Sigmoid colon (tissue), 7 donors: ENCODE data around the gene SLC6A8. TPM values are rescaled to one million over a fixed set of nuclear protein-coding genes. Genes with fewer than 3 reads are reported as not detected.

ENCODE experiments used
- DNase-seq: peaks from one replicate; pipeline ENCODE4 v3.0.0-alpha.2; 2019
- H3K27ac ChIP-seq, 4 donors: fragments of 200-600 bp; sonication (generic); one replicate each; pipeline ENCODE4 v1.5.1; 2016 to 2019; ENCODE audit warnings: mild to moderate bottlenecking in 1 of 4
- H3K27me3 ChIP-seq, 3 donors: fragments of 200-600 bp; sonication (generic); one replicate each; pipeline ENCODE4 v1.5.1; 2019; ENCODE audit warnings: mild to moderate bottlenecking in 1 of 3
- H3K36me3 ChIP-seq, 4 donors: fragments of 200-600 bp; sonication (generic); one replicate each; pipeline ENCODE4 v1.5.1; 2016 to 2019
- H3K4me1 ChIP-seq, 4 donors: fragments of 200-600 bp; sonication (generic); one replicate each; pipeline ENCODE4 v1.5.1; 2017 to 2019
- H3K4me3 ChIP-seq, 4 donors: fragments of 200-600 bp; sonication (generic); one replicate each; pipeline ENCODE4 v1.5.1; 2017 to 2019; ENCODE audit warnings: mild to moderate bottlenecking in 2 of 4, moderate library complexity in 1 of 4
- H3K9me3 ChIP-seq, 4 donors: fragments of 200-600 bp in 3 of 4; sonication (generic) in 3 of 4; one replicate each; pipeline versions ENCODE4 v1.5.1 to v1.6.1; 2013 to 2019
- EP300 ChIP-seq, 4 donors: sonication (generic); formaldehyde crosslinking; IDR thresholded peaks; one replicate each; pipeline ENCODE4 v1.6.1; 2017; ENCODE audit warnings: antibody characterized with exemption in 4 of 4
- POLR2A ChIP-seq, 2 donors: fragments of 450-650 bp; IDR thresholded peaks; one replicate each; pipeline ENCODE4 v1.6.1; 2016; ENCODE audit warnings: antibody characterized with exemption in 2 of 2, mild to moderate bottlenecking in 2 of 2, moderate library complexity in 2 of 2
- POLR2AphosphoS5 ChIP-seq, 4 donors: sonication (generic); formaldehyde crosslinking; IDR thresholded peaks; one replicate each; pipeline ENCODE4 v1.6.1; 2017; ENCODE audit warnings: antibody characterized with exemption in 4 of 4
- WGBS, 2 donors: extraction: QIAGEN DNeasy Blood & Tissue Kit; methylation state at CpG; one replicate each; pipeline ENCODE4 v1.1.7; 2013; 5-methylcytosine and 5-hydroxymethylcytosine counted together
- intact Hi-C: fragments of 100-400 bp; cut with DNase I; formaldehyde crosslinking; loops from one replicate; pipeline ENCODE4 v1.15.1; 2023
- polyA plus RNA-seq, 3 donors: library from polyadenylated mRNA; stranded (reverse); fragments of 200-250 nt; gene quantifications; one replicate each; pipeline ENCODE4 v1.2.3, GENCODE V29; 2013
- total RNA-seq, 4 donors: library from RNA; depleted of rRNA; stranded (reverse); fragments of >200 nt; gene quantifications; one replicate each; pipeline ENCODE4 v1.1.0, GENCODE V29; 2016
- TF ChIP-seq, protein P1 (sequence below), 4 experiments: fragments of 450-650 bp in 3 of 4; fragments of 200-600 bp in 1 of 4; IDR thresholded peaks; one replicate each; pipeline ENCODE4 v1.5.1; 2016 to 2019; ENCODE audit warnings: antibody characterized with exemption in 4 of 4, mild to moderate bottlenecking in 3 of 4, moderate library complexity in 2 of 4
- donor health status: healthy with polysubstance abuse.
- donor health status: Bipolar disorder and iron deficiency.
- donor health status: healthy.

SLC6A8 gene
- total and polyA plus RNA-seq, 7 donors, result 31.9 to 158 (median 60.7) TPM

DNA sequence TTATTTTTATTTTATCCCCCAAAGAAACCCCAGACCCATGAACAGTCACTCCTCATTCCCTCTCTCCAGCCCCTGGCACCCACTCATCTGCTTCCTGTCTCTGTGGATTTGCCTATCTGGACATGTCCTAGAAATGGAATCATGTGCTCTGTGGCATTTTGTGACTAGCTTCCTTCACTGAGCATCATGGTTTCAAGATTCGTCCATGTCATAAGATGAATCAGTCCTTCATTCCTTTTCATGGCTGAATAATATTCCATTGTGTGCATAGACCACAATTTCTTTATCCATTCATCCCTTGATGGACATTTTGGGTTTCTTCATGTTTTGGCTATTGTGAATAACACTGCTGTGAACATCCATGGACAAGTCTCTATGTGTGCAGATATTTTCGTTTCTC lies 47.1 kb downstream of the SLC6A8 start:
- DNase-seq, result no peak
- Histone ChIP-seq H3K4me1 (no peaks in the 10 kb centered on the region), H3K36me3 (peaks cover 0 to 19% (median 8%) of the 10 kb centered on the region in 4 donors), H3K9me3 (no peaks in the 10 kb centered on the region), H3K27me3 (no peaks in the 10 kb centered on the region), H3K4me3 (no peak overlapping the region), H3K27ac (no peak overlapping the region)
- intact Hi-C loops, result no loop called here
- TF ChIP-seq POLR2AphosphoS5 (IDR thresholded peaks at IDR 0.05), result no peak
- TF ChIP-seq POLR2A (IDR thresholded peaks at IDR 0.05), result no peak
- TF ChIP-seq, protein P1, sequence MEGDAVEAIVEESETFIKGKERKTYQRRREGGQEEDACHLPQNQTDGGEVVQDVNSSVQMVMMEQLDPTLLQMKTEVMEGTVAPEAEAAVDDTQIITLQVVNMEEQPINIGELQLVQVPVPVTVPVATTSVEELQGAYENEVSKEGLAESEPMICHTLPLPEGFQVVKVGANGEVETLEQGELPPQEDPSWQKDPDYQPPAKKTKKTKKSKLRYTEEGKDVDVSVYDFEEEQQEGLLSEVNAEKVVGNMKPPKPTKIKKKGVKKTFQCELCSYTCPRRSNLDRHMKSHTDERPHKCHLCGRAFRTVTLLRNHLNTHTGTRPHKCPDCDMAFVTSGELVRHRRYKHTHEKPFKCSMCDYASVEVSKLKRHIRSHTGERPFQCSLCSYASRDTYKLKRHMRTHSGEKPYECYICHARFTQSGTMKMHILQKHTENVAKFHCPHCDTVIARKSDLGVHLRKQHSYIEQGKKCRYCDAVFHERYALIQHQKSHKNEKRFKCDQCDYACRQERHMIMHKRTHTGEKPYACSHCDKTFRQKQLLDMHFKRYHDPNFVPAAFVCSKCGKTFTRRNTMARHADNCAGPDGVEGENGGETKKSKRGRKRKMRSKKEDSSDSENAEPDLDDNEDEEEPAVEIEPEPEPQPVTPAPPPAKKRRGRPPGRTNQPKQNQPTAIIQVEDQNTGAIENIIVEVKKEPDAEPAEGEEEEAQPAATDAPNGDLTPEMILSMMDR (IDR thresholded peaks at IDR 0.05), result no peak
- TF ChIP-seq EP300 (IDR thresholded peaks at IDR 0.05), result no peak
- WGBS, 2 donors, result 90 to 92% methylated on average over 2 of the region's 2 CpGs

DNA sequence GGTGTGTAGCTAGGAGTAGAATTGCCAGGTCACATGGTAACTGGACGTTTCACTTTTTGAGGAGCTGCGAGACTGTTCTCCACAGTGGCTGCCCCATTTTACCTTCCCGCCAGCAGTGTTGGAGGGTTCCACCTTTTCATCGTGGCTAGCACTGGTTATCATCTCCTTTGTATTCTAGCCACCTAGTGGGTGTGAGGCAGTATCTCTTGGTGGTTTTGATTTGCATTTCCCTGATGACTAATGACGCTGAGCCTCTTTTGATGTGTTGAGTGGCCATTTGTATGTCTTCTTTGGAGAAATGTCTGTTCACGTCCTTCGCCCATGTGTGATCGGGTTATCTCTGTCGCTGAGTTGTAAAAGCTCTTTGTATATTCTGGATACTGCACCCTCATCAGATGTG lies 47.5 kb downstream of the SLC6A8 start:
- H3K4me3 ChIP-seq, result no peak overlapping the region
- WGBS, 2 donors, result 76 to 83% methylated on average over 9 of the region's 9 CpGs
- no peaks in the 10 kb centered on the region for H3K9me3 ChIP-seq
- no peaks in the 10 kb centered on the region for H3K27me3 ChIP-seq
- H3K4me1 ChIP-seq, result no peaks in the 10 kb centered on the region
- intact Hi-C loops, result no loop called here
- DNase-seq, result no peak
- TF ChIP-seq POLR2AphosphoS5 (IDR thresholded peaks at IDR 0.05), result no peak
- no peak for TF ChIP-seq EP300 (IDR thresholded peaks at IDR 0.05)
- no peak for TF ChIP-seq POLR2A (IDR thresholded peaks at IDR 0.05)
- TF ChIP-seq, protein P1 (IDR thresholded peaks at IDR 0.05), result no peak
- H3K36me3 ChIP-seq, result peaks cover 0 to 19% (median 6%) of the 10 kb centered on the region in 4 donors
- no peak overlapping the region for H3K27ac ChIP-seq

DNA sequence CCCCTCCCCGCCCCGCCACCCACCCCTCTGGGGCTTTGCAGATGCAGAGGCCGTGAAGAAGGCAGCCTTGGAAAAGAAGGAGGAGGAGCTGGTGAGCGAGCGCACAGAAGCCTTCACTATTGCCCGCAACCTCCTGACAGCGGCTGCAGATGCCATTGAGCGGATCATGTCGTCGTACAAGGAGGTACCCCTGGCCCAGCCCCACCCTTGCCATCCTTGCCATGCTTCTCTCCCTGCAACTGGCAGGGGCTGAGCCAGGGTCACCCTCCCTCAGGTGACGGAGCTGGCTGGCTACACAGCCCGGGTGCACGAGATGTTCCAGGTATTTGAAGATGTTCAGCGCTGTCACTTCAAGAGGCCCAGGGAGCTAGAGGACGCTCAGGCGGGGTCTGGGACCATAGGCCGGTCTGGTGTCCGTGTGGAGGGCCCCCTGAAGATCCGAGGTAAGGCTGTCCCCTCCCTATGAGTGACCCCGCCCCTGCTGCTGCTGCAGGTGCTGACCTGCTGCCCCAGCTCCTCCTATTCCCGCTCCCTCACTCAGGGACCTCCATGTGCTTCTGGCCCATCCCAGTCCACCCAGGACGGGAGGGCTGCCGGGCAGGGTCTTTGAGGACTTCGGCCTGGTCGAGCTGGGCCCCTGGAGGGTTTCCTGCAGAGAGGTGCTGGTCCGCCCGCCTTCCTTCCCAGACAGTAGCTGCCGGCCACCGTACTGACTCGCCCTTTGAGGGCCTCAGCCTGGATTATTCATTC lies 48.5 kb downstream of the SLC6A8 start:
- peaks cover 0 to 23% (median 6%) of the 10 kb centered on the region in 4 donors for H3K36me3 ChIP-seq
- H3K4me1 ChIP-seq, result no peaks in the 10 kb centered on the region
- H3K27me3 ChIP-seq, result no peaks in the 10 kb centered on the region
- intact Hi-C loops, result no loop called here
- no peak for TF ChIP-seq EP300 (IDR thresholded peaks at IDR 0.05)
- TF ChIP-seq POLR2A (IDR thresholded peaks at IDR 0.05), result no peak
- TF ChIP-seq, protein P1 (IDR thresholded peaks at IDR 0.05), result no peak
- no peak for TF ChIP-seq POLR2AphosphoS5 (IDR thresholded peaks at IDR 0.05)
- no peaks in the 10 kb centered on the region for H3K9me3 ChIP-seq
- 85 to 90% methylated on average over 30 of the region's 30 CpGs for WGBS, 2 donors
- DNase-seq, result no peak
- H3K4me3 ChIP-seq, result no peak overlapping the region
- no peak overlapping the region for H3K27ac ChIP-seq

DNA sequence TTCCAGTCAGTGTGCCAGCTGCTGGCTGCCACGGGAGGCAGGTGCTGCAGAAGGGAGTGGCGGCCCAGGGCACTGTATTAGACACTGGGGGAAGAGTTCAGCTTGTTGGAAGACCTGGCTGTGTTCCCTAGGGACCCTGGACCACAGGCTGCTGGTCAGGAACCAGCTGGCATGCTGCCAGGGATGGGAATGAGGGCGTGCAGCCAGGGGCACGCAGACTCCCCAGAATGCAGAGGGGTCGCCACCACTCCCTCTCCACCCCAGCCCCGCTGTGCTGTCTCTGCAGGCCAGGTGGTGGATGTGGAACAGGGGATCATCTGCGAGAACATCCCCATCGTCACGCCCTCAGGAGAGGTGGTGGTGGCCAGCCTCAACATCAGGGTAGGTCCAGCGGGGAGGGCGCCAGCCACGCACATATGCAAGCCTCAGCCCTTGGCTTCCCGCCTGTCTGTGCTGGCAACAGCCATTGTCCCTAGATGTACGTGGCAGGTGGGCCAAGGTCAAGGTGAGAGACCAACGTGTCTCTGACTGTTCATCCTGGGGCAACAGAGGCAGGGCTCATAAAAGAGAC lies 49.2 kb downstream of the SLC6A8 start:
- no peaks in the 10 kb centered on the region for H3K4me1 ChIP-seq
- no peaks in the 10 kb centered on the region for H3K9me3 ChIP-seq
- 67 to 88% methylated on average over 15 of the region's 15 CpGs for whole genome bisulfite sequencing, 2 donors
- DNase-seq, result no peak
- no peak overlapping the region for H3K27ac ChIP-seq
- H3K4me3 ChIP-seq, result no peak overlapping the region
- TF ChIP-seq POLR2A (IDR thresholded peaks at IDR 0.05) (no peak), POLR2AphosphoS5 (IDR thresholded peaks at IDR 0.05) (no peak)
- intact Hi-C loops, result no loop called here
- no peaks in the 10 kb centered on the region for H3K27me3 ChIP-seq
- peaks cover 0 to 23% (median 6%) of the 10 kb centered on the region in 4 donors for H3K36me3 ChIP-seq

DNA sequence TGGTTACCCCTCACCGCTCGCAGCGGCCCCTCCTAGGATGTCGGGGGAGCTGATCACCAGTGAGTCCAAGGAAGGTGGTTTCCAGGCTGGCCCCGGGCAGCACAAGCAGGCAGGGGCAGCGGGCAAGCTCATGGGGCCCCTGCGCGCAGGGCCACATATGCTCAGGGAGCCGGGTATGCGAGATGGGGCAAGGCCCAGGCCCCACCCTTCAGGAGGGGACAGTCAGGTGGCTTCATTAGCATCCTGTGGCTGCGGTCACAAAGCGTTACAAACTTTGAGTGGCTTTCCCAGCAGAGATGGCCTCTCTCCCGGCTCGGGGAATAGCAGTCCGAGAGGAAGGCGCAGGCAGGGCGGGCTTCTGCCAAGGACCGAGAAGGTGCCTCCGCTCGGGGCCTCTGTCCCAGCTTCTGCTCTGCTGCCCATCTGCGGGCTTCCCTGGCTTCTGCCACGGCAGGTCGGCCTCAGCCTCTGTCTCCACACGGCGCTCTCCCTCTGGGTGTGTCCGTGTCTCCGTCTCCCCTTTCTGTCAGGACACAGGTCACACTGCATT lies 50.4 kb downstream of the SLC6A8 start:
- Histone ChIP-seq H3K9me3 (no peaks in the 10 kb centered on the region), H3K4me3 (no peak overlapping the region), H3K27ac (no peak overlapping the region), H3K36me3 (peaks cover 0 to 23% (median 6%) of the 10 kb centered on the region in 4 donors), H3K4me1 (peaks cover 0 to 6% (median 5%) of the 10 kb centered on the region in 4 donors), H3K27me3 (no peaks in the 10 kb centered on the region)
- TF ChIP-seq POLR2A (IDR thresholded peaks at IDR 0.05) (no peak), POLR2AphosphoS5 (IDR thresholded peaks at IDR 0.05) (no peak), EP300 (IDR thresholded peaks at IDR 0.05) (no peak)
- TF ChIP-seq, protein P1 (IDR thresholded peaks at IDR 0.05), result no peak
- intact Hi-C loops, result no loop called here
- WGBS, 2 donors, result 95 to 96% methylated on average over 27 of the region's 27 CpGs
- no peak for DNase-seq
